PC-9 (cell line): ENCODE measurements around the gene INSR. TPM values are rescaled to one million over a fixed set of nuclear protein-coding genes. Genes with fewer than 3 reads are reported as not detected.

ENCODE experiments used
- BruUV-seq: library from RNA; stranded (reverse); fragments of 400-500 nt; replicated peaks from 2 replicates; lab custom pipeline; 2021; lab: Mats Ljungman, UMichigan
- CTCF ChIA-PET: fragments of 300-600 bp; sonication (Branson Sonifier 250); formaldehyde crosslinking; loops from one replicate; lab custom pipeline; 2022; ENCODE audit warnings: antibody characterized with exemption; lab: Charles Lee
- POLR2A ChIA-PET: fragments of 300-600 bp; sonication (Branson Sonifier 250); formaldehyde crosslinking; loops from one replicate; lab custom pipeline; 2022; ENCODE audit warnings: antibody characterized with exemption; ENCODE audit not compliant: unreplicated experiment; lab: Charles Lee
- DNase-seq, 2 experiments: peaks; one replicate each; pipeline versions ENCODE4 v3.0.0 to v3.0.0-alpha.2; 2015 to 2022; ENCODE audit warnings: mixed read lengths in 1 of 2
- H2AFZ ChIP-seq: fragments of 200-600 bp; sonication (generic); 2 replicates; pipeline ENCODE4 v1.8.1; 2017; ENCODE audit warnings: antibody characterized with exemption
- H3F3A ChIP-seq: fragments of 200-600 bp; sonication (generic); 2 replicates; pipeline ENCODE4 v1.8.1; 2017; ENCODE audit warnings: antibody characterized with exemption, mild to moderate bottlenecking, low read depth; ENCODE audit not compliant: insufficient read depth
- H3K27ac ChIP-seq: fragments of 200-600 bp; sonication (generic); 2 replicates; pipeline ENCODE4 v1.6.1; 2016; ENCODE audit warnings: mixed run types
- H3K27me3 ChIP-seq: fragments of 200-600 bp; sonication (generic); 2 replicates; pipeline ENCODE4 v1.6.1; 2016; ENCODE audit warnings: low read depth, mixed run types; ENCODE audit not compliant: insufficient read depth
- H3K36me3 ChIP-seq: fragments of 200-600 bp; sonication (generic); 2 replicates; pipeline ENCODE4 v1.6.1; 2016; ENCODE audit warnings: low read depth, mixed run types
- H3K4me1 ChIP-seq: fragments of 200-600 bp; sonication (generic); replicated peaks from 2 replicates; pipeline ENCODE4 v1.6.1; 2016; ENCODE audit warnings: mixed run types; ENCODE audit not compliant: insufficient read depth
- H3K4me2 ChIP-seq: fragments of 200-600 bp; sonication (generic); 2 replicates; pipeline ENCODE4 v1.6.1; 2017; ENCODE audit warnings: mixed run types
- H3K4me3 ChIP-seq: fragments of 200-600 bp; sonication (generic); 2 replicates; pipeline ENCODE4 v1.6.1; 2016; ENCODE audit warnings: mixed run types
- H3K79me2 ChIP-seq: fragments of 200-600 bp; sonication (generic); 2 replicates; pipeline ENCODE4 v1.6.1; 2017; ENCODE audit warnings: low read depth, mixed run types
- H3K9me2 ChIP-seq: fragments of 200-600 bp; sonication (generic); 2 replicates; pipeline ENCODE4 v1.8.1; 2017; ENCODE audit warnings: mild to moderate bottlenecking; ENCODE audit not compliant: insufficient read depth
- H3K9me3 ChIP-seq: fragments of 200-600 bp; sonication (generic); 2 replicates; pipeline ENCODE4 v1.8.1; 2016; ENCODE audit warnings: low read depth; ENCODE audit not compliant: insufficient read depth
- H4K20me1 ChIP-seq: fragments of 200-600 bp; sonication (generic); 2 replicates; pipeline ENCODE4 v1.8.1; 2017; ENCODE audit not compliant: insufficient read depth
- EZH2 ChIP-seq: fragments of 200-600 bp; sonication (generic); IDR thresholded peaks from 2 replicates; pipeline ENCODE4 v1.8.0; 2017; ENCODE audit warnings: antibody characterized with exemption, low read depth
- intact Hi-C: fragments of 100-400 bp; cut with micrococcal nuclease; formaldehyde crosslinking; loops from one replicate; pipeline ENCODE4 v1.10.0; 2022; ENCODE audit not compliant: unreplicated experiment
- total RNA-seq: library from RNA; stranded (reverse); gene quantifications from 2 replicates; pipeline ENCODE4 v1.2.3, GENCODE V29; 2021
- TF ChIP-seq, protein P1 (sequence below): fragments of 200-600 bp; sonication (generic); conservative IDR thresholded peaks from 2 replicates; pipeline ENCODE4 v1.6.1; 2017; ENCODE audit warnings: mixed run types, antibody characterized with exemption, mild to moderate bottlenecking, moderate library complexity

The INSR gene
- total RNA-seq, 1 experiment from 2014 or later = 9.3 TPM

DNA sequence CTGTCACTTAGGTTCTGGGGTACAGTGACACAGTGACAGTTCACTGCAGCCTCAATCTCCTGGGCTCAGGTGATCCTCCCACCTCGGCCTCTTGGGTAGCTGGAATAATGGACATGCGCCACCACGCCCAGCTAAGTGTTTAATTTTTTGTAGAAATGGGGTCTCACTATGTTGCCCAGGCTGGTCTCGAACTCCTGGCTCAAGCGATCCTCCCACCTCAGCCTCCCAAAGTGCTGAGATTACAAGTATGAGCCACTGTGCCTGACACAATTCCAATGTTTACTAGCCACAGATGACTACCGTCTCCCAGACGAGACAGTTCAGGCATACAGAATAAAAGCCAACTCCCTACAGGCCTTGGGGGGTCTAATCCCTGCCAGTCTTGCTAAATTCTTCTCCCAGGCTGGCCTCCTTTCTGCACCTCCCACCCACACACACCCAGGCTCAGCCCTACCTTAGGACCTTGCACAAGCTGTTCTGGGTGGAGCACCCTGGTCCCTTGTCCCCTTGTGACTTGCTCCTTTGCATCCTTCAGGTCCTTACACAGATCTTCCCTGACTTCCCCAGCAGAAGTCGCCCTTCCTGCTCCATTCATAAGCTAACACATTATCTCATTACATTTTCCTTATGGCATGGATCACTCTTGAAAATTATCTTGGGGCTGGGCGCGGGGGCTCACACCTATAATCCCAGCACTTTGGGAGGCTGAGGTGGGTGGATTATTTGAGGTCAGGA is 106.4 kb downstream of the INSR start:
- intact Hi-C loops = no loop called here
- Histone ChIP-seq H3K27me3 (no peaks in the 10 kb centered on the region), H2AFZ (no peak overlapping the region), H3F3A (no peaks in the 10 kb centered on the region), H3K79me2 (no peaks in the 10 kb centered on the region), H4K20me1 (no peaks in the 10 kb centered on the region), H3K4me1 (no peaks in the 10 kb centered on the region), H3K9me3 (no peaks in the 10 kb centered on the region), H3K36me3 (no peaks in the 10 kb centered on the region), H3K27ac (no peak overlapping the region), H3K4me3 (no peak overlapping the region), H3K9me2 (no peaks in the 10 kb centered on the region), H3K4me2 (no peak overlapping the region)
- DNase-seq = no peak
- no TSS peak for BruUV-seq
- no peak for TF ChIP-seq EZH2
- TF ChIP-seq, protein P1, sequence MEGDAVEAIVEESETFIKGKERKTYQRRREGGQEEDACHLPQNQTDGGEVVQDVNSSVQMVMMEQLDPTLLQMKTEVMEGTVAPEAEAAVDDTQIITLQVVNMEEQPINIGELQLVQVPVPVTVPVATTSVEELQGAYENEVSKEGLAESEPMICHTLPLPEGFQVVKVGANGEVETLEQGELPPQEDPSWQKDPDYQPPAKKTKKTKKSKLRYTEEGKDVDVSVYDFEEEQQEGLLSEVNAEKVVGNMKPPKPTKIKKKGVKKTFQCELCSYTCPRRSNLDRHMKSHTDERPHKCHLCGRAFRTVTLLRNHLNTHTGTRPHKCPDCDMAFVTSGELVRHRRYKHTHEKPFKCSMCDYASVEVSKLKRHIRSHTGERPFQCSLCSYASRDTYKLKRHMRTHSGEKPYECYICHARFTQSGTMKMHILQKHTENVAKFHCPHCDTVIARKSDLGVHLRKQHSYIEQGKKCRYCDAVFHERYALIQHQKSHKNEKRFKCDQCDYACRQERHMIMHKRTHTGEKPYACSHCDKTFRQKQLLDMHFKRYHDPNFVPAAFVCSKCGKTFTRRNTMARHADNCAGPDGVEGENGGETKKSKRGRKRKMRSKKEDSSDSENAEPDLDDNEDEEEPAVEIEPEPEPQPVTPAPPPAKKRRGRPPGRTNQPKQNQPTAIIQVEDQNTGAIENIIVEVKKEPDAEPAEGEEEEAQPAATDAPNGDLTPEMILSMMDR = no peak
- ChIA-PET POLR2A (no interaction called here), CTCF (no interaction called here)

DNA sequence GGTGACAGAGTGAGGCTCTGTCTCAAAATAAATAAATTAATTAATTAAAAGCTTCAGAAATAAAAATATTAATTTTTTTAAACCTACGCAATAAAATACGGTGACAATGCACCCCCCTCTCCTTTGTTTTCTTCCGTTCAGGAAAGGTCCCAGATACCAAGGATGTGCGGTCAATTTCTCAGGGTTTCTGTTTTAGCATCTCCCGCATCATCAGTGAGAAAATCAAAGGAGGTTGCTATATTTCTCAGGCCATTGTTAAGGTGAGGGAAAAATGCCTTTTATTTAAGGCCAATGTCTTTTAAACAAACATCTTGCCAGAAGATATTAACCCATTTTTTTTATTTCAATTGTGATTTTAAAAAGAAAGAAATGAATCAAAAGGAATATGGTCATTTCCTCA is 111.7 kb downstream of the INSR start:
- BruUV-seq = no TSS peak

GRCh38 chr19:7179917-7180306 is 114.3 kb downstream of the INSR start:
- no peak overlapping the region for H3K4me2 ChIP-seq
- H3K27me3 ChIP-seq = no peaks in the 10 kb centered on the region
- no peak for DNase-seq
- H3K27ac ChIP-seq = no peak overlapping the region
- no peaks in the 10 kb centered on the region for H4K20me1 ChIP-seq
- H3K4me3 ChIP-seq = no peak overlapping the region
- H2AFZ ChIP-seq = no peak overlapping the region
- CTCF ChIA-PET = no interaction called here
- no peak for TF ChIP-seq EZH2
- TF ChIP-seq, protein P1 = no peak
- POLR2A ChIA-PET = interaction anchor here (0.7 kb wide), 1 partner anchor 137 kb away, joined by 3 read pairs; no protein-coding TSS in a partner anchor
- H3K9me3 ChIP-seq = no peaks in the 10 kb centered on the region
- H3K79me2 ChIP-seq = no peaks in the 10 kb centered on the region
- BruUV-seq = no TSS peak
- H3K9me2 ChIP-seq = no peaks in the 10 kb centered on the region
- intact Hi-C loops = no loop called here
- no peaks in the 10 kb centered on the region for H3F3A ChIP-seq
- no peaks in the 10 kb centered on the region for H3K36me3 ChIP-seq
- H3K4me1 ChIP-seq = no peaks in the 10 kb centered on the region

More for the DNA sequence above, 111.7 kb downstream of the INSR start:
- Histone ChIP-seq H3K4me1 (no peaks in the 10 kb centered on the region), H3K4me2 (no peak overlapping the region), H3K27ac (no peak overlapping the region), H3K36me3 (no peaks in the 10 kb centered on the region), H3K4me3 (no peak overlapping the region), H3K9me3 (no peaks in the 10 kb centered on the region), H3K9me2 (no peaks in the 10 kb centered on the region), H3K79me2 (no peaks in the 10 kb centered on the region), H2AFZ (no peak overlapping the region), H4K20me1 (no peaks in the 10 kb centered on the region), H3F3A (no peaks in the 10 kb centered on the region), H3K27me3 (no peaks in the 10 kb centered on the region)
- TF ChIP-seq, protein P1 = no peak
- no peak for TF ChIP-seq EZH2
- POLR2A ChIA-PET = no interaction called here
- CTCF ChIA-PET = no interaction called here
- DNase-seq = no peak
- intact Hi-C loops = no loop called here
